GM18498 (cell line): ENCODE data around the gene SETD5.

Source experiments
- ATAC-seq: cut with Tn5 transposase; IDR thresholded peaks from one replicate; pipeline ENCODE4 v1.9.1; 2021; ENCODE audit warnings: mild to moderate bottlenecking, moderate library complexity; ENCODE audit not compliant: unreplicated experiment

SETD5 gene

GRCh38 chr3:9388562-9389272 lies 8.7 kb upstream of the SETD5 start:
- no peak for ATAC-seq

DNA sequence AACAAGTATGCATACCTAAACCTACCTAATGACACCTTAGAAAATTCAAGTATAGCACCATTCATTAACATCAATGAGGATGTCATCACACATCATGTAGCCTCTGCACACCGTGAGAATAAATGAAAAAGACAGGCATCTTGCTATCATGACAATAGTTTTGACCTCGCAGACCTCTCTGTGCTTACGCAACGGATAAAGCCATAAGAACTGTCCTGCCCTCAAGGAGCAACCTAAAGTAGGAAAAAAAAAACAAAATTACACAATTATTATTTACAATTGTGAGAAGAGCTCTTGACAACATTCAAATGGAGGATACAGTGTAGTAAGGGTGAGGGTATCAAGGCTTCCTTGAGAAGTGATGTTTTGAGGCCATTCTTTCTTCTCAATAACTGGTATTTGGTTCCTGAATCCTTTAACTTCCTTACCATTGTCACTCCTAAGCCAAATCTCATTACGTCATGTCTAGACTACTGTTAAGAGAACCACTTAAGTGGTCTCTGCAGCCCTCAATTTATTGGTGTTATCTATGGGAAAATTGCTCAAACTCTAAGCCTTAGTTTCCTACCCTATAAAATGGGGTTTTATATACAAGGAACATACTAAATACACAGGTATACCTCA lies 7.0 kb upstream of the SETD5 start:
- no peak for ATAC-seq

DNA sequence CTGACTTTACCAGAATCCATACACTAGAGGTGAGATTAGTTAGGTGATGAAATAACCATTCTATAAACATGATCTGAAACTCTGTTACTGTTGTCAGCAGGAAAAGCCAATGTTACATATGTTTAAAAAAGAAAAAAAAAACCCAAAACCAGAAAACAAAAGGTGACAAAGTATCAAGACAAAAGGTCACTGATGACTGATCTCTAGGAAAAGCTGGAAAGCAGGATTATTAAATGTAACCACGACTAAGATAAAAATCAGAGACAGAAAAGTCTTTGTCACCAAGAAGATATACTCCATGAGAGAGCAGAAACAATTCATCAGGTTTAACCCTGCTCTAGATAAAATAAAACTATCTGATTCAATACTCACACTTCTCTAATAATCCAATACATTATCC lies 5.4 kb upstream of the SETD5 start:
- no peak for ATAC-seq

DNA sequence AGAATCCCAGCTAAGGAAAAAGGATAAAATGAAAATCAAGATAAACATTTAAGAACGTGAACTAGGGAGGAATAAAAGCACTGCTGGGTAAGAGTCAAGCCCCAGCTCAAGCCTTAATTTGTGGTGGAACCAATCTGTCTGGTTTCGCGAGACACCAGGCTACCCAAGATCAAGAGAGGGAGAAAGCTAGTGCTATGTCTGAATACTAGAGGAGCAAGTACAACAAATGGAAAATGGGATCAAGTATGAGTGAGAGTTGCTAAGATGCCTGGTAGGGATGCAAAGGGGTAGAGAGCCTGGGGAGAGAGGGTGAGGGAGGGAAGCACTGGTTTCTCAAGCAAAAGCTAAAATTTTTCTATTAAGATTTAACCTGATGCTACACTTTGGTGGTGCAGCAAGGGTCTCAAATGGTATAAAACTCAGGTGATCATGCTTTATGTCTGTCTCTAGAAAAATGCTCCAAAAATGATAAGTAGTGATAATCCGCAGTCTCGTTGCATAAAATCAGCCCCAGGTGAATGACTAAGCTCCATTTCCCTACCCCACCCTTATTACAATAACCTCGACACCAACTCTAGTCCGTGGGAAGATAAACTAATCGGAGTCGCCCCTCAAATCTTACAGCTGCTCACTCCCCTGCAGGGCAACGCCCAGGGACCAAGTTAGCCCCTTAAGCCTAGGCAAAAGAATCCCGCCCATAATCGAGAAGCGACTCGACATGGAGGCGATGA lies 1.7 kb upstream of the SETD5 start:
- ATAC-seq, result no peak

GRCh38 chr3:9396301-9396631 lies 1.1 kb upstream of the SETD5 start:
- peak; percentile 30 for ATAC-seq

DNA sequence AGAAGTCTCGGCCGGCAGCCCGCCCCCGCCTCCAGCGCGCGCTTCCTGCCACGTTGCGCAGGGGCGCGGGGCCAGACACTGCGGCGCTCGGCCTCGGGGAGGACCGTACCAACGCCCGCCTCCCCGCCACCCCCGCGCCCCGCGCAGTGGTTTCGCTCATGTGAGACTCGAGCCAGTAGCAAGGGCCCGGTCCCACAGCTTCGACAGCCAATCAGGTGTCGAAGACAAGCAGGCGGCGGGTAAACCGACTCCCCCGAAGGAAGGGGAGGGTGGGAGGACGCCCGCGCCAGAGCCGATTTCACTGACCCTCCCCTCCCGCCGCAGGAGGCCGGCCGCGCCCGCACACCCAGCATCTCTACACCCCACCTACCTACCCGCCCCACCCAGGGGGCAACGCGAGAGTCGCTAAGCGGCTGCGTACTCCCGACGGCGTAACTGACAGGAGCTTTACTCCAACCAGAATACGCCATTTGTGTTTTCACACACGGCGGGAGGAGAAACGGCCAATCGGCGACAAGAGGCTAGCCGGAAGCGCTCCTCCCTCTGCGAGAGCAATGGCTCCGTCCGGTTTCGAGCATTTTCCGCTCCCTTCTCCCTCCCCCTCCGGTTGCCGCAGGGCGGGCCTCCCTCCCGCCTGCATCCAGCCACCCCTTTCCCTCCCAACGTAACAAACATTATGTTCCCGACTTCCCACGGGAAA lies 633 bp upstream of the SETD5 start:
- peak; percentile 75 for ATAC-seq

GRCh38 chr3:9397906-9398699 lies 688 bp downstream of the SETD5 start:
- no peak for ATAC-seq

- ATAC-seq, result no peak
These were observed 1.4 kb downstream of the SETD5 start for GRCh38 chr3:9398700-9399336.

DNA sequence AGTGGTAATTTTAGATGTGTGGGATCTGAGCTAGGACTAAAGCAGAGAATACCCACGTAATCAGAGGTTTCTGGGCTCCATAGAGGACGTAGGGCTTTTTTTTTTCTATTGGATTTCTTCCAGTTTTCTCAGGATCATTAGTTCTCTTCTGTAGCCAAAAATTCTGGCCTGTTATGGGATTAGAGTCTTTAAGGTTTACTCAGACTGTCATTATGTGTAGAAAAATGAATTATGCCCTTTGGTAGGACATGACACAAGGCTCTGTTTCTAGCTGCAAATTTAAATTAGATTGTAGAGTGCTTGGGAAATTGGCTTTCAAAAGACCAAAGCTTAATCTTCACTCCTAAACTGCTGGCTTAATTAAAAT lies 1.9 kb downstream of the SETD5 start:
- no peak for ATAC-seq

DNA sequence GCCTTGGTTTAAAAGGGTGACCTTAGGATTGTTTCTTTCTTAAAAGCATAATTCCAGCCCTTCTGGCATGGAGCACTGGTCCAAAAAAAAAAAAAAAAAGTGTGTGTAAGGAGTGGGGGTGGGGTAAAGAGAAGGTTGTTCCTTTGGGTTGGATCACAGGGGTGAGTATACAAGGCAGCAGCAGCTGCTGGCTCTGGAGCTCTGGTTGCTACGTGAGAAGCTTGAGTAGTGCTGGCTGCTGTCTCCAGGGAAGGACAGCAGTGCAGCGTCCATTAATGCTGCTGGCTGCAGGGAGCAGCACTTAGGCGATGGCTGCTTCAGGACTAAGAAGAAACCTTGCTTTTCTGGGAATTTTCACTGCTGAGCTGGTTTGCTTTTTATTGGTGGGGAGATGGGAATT lies 2.3 kb downstream of the SETD5 start:
- no peak for ATAC-seq

DNA sequence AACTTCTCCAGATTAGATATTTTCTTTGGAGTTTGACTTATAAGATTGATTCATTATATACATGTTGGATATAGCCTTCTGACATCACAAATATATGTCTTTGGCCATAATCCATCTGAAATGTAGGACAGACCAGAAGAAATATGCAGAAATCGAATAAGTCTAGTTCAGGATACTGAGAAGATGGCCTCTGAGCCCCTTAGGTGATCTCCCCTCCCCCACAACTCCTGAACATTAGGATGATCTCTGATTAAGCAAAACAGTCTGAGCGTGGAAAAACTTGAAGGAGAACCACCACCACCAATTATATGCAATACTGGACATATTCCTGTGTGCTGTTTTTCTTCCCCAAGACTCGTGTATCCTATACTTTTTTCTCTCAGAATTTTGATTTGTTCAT lies 3.2 kb downstream of the SETD5 start:
- no peak for ATAC-seq

DNA sequence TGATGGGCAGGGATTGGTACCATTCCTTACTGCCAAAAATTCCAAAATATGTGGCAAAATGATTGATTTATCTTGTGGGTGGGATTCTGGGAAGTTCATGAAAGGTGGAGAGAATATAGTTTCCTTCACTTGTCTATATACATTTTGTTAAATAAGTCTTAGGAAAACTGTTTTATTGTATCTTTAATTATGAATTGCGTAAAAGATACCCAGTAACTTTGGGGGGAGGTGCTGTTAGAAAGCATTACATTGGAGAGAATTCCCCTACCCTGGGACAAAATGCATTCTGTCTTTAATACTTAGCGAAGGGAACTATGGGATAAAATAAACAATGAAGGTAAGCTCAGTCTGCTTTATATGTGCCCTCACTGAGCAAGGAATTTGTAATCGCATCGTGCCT lies 4.6 kb downstream of the SETD5 start:
- no peak for ATAC-seq

DNA sequence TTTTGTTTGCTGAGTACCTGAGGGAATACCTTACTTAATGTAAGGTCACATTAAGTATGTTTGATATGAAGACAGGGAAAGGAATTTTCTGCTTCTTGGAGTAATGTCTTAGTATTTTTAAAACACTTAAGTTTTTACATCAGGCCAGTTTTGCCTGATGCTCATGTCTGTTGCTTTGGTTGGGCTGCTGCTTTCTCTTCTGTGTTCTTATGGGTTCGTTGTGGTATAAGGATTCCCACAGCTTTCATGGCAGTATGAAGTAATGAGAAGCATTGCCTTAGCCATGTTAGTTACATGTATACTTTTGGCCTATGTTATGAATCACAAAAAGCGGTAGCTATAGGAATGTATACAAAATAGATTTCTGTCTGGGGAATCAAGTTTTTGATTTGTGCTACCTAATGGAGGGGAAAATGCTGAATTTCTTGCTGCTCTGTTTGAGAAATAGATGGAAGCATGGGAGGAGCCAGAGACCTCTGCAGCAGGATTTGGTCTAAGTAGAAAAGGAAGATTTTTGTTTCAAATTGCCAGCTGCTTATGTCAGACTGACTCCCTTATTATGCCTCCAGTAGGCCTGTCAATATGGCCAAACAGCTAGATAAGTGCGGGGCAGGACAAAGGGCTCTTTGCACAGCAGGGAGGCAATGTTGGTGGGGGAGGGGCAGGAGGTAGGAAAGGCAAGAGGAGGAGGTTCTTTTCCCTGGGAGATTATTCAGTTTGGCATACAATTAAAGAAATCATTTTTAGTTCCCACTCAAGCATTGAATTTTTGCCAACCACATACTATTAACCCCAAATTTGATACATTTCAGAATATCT lies 5.2 kb downstream of the SETD5 start:
- no peak for ATAC-seq

DNA sequence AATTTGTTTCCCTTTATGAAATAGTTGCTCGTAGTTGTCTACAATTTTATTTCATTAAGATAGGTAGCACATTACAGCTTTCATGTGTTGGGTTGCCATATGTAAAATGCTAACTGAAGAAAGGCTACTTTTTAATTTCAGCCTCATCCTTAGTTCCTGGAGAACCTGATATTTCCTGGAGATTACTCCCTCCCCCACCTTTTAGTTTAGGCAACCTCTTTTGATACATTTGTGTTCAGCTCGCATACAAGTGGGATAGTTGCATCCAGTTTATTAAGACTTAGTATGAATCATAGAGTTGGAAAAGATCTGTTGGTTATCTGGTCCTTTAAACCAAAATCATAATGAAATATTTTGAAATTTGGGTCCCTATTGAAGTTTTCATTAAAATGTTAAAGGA lies 6.0 kb downstream of the SETD5 start:
- ATAC-seq, result no peak

DNA sequence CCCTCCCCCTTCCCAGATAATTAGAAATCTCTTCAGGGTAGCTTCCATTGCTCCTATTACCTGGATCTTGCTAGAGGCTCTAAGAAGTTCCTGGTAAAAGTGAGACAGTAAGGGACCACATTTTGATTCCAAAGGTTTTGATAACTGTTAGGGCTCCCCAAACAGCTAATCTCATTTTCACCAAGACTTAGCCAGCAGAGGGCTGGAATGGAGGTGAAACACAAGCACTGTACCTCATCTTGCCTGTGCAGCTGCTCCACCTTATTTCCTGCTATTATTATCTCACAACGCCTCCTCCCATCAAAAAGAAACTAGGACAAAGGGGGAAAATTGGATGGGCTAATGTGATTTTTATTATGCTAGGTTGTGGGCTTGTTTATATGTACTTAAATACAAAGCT lies 7.3 kb downstream of the SETD5 start:
- ATAC-seq, result no peak

GRCh38 chr3:9405756-9406155 lies 8.3 kb downstream of the SETD5 start:
- no peak for ATAC-seq

DNA sequence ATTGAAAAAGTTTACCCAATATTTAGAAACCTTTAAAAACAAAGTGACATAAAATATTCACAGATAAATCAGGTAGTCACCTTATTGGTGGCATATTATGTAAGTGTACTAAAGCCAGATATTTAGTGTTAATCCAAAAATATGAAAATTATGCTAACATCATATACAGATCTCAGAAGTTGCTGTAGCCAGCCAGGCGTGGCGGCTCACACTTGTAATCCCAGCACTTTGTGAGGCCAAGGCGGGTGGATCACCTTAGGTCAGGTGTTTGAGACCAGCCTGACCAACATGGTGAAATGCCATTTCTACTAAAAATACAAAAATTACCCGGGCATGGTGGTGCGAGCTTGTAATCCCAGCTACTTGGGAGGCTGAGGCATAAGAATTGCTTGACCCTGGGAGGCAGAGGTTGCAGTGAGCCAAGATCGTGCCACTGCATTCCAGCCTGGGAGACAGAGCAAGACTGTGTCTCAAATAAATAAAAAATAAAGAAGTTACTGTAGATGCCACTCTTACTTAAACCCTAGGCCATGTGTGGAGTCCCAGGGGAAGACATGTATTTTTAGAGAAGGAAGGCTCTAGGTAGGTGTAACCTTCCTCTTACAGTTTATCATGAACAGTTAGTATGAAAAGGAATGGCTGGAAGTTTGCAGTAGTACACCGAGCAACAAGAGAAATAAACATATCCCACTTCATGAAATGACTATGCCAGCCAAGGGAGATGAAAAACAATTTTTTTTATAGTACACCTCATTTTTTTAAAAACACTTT lies 9.6 kb downstream of the SETD5 start:
- no peak for ATAC-seq

GRCh38 chr3:9408061-9408460 lies 10.6 kb downstream of the SETD5 start:
- no peak for ATAC-seq

GRCh38 chr3:9408546-9408945 lies 11.1 kb downstream of the SETD5 start:
- no peak for ATAC-seq
